ENCODE results near the gene MNT.

GRCh38 chr17:2376107-2376506 is 24.8 kb downstream of the MNT start:
- TF ChIP-seq MAX (IDR thresholded peaks at IDR 0.05; ENCODE audit: low read depth, low read length) (no peak), POLR2A (IDR thresholded peaks at IDR 0.05; ENCODE audit: extremely low read depth, insufficient read length) (no peak)

Data from NB4 (cell line).